OCI-LY3 (cell line): Measurements from ENCODE around the gene DNAJC8.

ENCODE experiments used
- EZH2phosphoT487 ChIP-seq: fragments of 200-600 bp; shearing (Covaris generic); IDR thresholded peaks from 2 replicates; pipeline ENCODE4 v1.6.1; 2018; ENCODE audit warnings: antibody characterized with exemption, mixed run types, low read depth
- TF ChIP-seq, protein P1 (sequence below): fragments of 200-600, 300-600 bp; sonication (generic); IDR thresholded peaks from 2 replicates; pipeline ENCODE4 v1.5.1; 2014; ENCODE audit warnings: antibody characterized with exemption, low read length, low read depth

DNA sequence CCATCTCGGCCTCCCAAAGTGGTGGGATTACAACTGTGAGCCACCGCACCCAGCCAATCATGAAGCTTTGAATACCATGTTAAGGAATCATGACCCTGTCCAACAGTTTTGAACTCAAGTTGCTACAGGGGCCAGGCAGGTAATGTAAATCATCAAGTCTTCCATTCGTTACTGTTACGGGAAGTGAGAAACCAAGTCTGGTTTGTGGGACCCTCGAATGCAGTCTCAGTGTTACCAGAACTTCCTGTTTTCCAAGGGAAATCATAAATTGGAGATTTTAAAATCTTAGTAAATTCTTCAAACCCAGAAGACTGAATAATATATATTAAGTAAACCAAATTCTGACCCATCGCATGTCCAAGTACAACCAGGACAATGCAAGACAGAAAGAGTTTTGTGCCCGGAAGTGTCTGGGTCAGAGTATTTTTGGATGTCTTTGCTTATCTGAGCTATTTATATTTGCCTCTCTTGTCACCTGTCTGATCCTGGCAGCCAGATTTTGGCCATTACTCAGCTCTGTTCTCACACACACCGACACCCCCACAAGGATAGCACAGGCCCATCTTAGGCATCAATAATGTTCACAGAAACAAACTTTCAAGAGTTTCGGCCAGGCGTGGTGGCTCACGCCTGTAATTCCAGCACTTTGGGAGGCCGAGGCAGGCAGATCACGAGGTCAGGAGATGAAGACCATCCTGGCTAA, 11.9 kb upstream of the DNAJC8 start:
- TF ChIP-seq, protein P1, sequence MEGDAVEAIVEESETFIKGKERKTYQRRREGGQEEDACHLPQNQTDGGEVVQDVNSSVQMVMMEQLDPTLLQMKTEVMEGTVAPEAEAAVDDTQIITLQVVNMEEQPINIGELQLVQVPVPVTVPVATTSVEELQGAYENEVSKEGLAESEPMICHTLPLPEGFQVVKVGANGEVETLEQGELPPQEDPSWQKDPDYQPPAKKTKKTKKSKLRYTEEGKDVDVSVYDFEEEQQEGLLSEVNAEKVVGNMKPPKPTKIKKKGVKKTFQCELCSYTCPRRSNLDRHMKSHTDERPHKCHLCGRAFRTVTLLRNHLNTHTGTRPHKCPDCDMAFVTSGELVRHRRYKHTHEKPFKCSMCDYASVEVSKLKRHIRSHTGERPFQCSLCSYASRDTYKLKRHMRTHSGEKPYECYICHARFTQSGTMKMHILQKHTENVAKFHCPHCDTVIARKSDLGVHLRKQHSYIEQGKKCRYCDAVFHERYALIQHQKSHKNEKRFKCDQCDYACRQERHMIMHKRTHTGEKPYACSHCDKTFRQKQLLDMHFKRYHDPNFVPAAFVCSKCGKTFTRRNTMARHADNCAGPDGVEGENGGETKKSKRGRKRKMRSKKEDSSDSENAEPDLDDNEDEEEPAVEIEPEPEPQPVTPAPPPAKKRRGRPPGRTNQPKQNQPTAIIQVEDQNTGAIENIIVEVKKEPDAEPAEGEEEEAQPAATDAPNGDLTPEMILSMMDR, result no peak
- TF ChIP-seq EZH2phosphoT487, result no peak
